Measurements from ENCODE around the gene NCOA7. TPM values are rescaled to one million over a fixed set of nuclear protein-coding genes. Genes with fewer than 3 reads are reported as not detected.
"Not testable (repeated sequence)": the region's sequence is repeated elsewhere in the genome, so short reads cannot be mapped to it uniquely, and the experiment has no call there.

The NCOA7 gene
- total and polyA plus RNA-seq, 8 donors: 1.2 to 131 (median 21.8) TPM

GRCh38 chr6:125906158-125906998 is 115.6 kb downstream of the NCOA7 start:
- no peak for TF ChIP-seq POLR2A (IDR thresholded peaks at IDR 0.05)
- TF ChIP-seq, protein P1, sequence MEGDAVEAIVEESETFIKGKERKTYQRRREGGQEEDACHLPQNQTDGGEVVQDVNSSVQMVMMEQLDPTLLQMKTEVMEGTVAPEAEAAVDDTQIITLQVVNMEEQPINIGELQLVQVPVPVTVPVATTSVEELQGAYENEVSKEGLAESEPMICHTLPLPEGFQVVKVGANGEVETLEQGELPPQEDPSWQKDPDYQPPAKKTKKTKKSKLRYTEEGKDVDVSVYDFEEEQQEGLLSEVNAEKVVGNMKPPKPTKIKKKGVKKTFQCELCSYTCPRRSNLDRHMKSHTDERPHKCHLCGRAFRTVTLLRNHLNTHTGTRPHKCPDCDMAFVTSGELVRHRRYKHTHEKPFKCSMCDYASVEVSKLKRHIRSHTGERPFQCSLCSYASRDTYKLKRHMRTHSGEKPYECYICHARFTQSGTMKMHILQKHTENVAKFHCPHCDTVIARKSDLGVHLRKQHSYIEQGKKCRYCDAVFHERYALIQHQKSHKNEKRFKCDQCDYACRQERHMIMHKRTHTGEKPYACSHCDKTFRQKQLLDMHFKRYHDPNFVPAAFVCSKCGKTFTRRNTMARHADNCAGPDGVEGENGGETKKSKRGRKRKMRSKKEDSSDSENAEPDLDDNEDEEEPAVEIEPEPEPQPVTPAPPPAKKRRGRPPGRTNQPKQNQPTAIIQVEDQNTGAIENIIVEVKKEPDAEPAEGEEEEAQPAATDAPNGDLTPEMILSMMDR (IDR thresholded peaks at IDR 0.05): peak in 5 of 7 experiments; percentile 23 to 66 (median 48)
- Histone ChIP-seq H3K9me3 (no peaks in the 10 kb centered on the region), H3K36me3 (peaks cover 10 to 33% (median 27%) of the 10 kb centered on the region in 4 donors), H3K27ac (peak overlapping the region in 1 of 5 donors; percentile 7), H3K4me1 (peaks cover 0 to 16% (median 7%) of the 10 kb centered on the region in 4 donors), H3K27me3 (no peaks in the 10 kb centered on the region), H3K4me3 (no peak overlapping the region)
- intact Hi-C loops (cut with DNase I; ENCODE audit: low total_unique reads): no loop called here
- DNase-seq: peak; percentile 46 to 55
- WGBS, 5 donors: 66 to 78% (median 74%) methylated on average over 5 of the region's 5 CpGs

DNA sequence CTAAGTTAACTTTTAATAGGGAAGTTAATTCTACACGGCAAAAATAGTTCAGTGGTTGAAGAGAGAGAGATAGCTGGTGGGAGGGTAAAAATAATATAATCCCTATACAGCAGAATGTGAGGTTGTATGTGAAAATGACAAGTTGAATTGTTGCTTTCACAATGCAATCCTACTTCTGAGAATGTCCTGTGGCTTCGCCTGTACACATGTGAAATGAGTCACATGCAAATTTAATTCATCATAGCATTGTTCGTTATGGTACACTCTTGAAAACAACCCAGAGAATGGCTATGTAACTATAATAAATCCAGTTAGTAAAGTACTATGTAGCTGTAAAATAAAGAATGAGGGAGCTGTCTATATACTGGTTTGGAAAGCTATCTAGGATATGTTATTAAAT is 119.8 kb downstream of the NCOA7 start:
- Histone ChIP-seq H3K36me3 (peaks cover under 1 to 29% (median 26%) of the 10 kb centered on the region in 4 donors), H3K4me1 (peaks cover 0 to 7% (median 2%) of the 10 kb centered on the region in 4 donors), H3K27me3 (no peaks in the 10 kb centered on the region), H3K4me3 (no peak overlapping the region), H3K9me3 (no peaks in the 10 kb centered on the region), H3K27ac (no peak overlapping the region)
- no peak for DNase-seq
- intact Hi-C loops (cut with DNase I; ENCODE audit: low total_unique reads): no loop called here
- TF ChIP-seq POLR2A (IDR thresholded peaks at IDR 0.05) (no peak), POLR2AphosphoS5 (IDR thresholded peaks at IDR 0.05) (no peak), EP300 (IDR thresholded peaks at IDR 0.05) (no peak)
- TF ChIP-seq, protein P1 (IDR thresholded peaks at IDR 0.05): no peak
- 67 to 76% (median 68%) methylated on average over 3 of the region's 3 CpGs for WGBS, 5 donors

DNA sequence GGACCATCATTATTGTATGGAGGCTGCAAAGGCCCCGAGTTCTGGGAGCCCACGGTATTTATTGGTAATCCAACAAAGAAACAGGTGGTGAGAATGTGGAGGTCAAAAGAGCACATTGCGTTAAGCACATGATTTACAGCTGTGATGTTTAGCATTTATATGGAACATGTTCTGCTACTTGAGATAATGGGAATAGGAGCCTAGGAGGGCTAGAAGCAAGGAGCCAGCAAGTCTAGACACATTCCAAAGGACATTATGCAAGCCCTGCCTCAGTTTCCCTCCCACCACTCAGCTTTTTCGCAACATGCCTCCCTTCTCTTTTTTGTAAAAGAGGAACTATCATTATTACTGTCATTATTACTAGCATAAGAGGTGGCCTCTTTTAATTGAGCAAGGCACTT is 120.3 kb downstream of the NCOA7 start:
- H3K4me3 ChIP-seq; intact Hi-C loops (cut with DNase I; ENCODE audit: low total_unique reads); H3K27me3 ChIP-seq; H3K4me1 ChIP-seq; H3K27ac ChIP-seq; H3K9me3 ChIP-seq; DNase-seq: not testable (repeated sequence)
- peaks cover 5 to 34% (median 31%) of the 10 kb centered on the region in 4 donors for H3K36me3 ChIP-seq
- 69 to 78% (median 72%) methylated on average over 4 of the region's 4 CpGs for WGBS, 5 donors

- H3K27me3 ChIP-seq; H3K4me1 ChIP-seq; DNase-seq; H3K9me3 ChIP-seq; intact Hi-C loops (cut with DNase I; ENCODE audit: low total_unique reads); H3K27ac ChIP-seq; H3K4me3 ChIP-seq: not testable (repeated sequence)
- WGBS, 5 donors: 67 to 79% (median 76%) methylated on average over 2 of the region's 2 CpGs
- H3K36me3 ChIP-seq: peaks cover 15 to 44% (median 41%) of the 10 kb centered on the region in 4 donors
Measured at GRCh38 chr6:125912430-125912829, 121.7 kb downstream of the NCOA7 start.

- Histone ChIP-seq H3K9me3 (no peaks in the 10 kb centered on the region), H3K27ac (peak overlapping the region in 1 of 5 donors; percentile 69), H3K4me1 (peaks cover 2 to 11% (median 7%) of the 10 kb centered on the region in 4 donors), H3K4me3 (no peak overlapping the region), H3K36me3 (peaks cover 15 to 38% (median 35%) of the 10 kb centered on the region in 4 donors), H3K27me3 (no peaks in the 10 kb centered on the region)
- 97 to 100% (median 99%) methylated on average over 1 of the region's 1 CpG for WGBS, 5 donors
- TF ChIP-seq POLR2AphosphoS5 (IDR thresholded peaks at IDR 0.05) (no peak), EP300 (IDR thresholded peaks at IDR 0.05) (no peak), POLR2A (IDR thresholded peaks at IDR 0.05) (no peak)
- TF ChIP-seq, protein P1 (IDR thresholded peaks at IDR 0.05): no peak
- intact Hi-C loops (cut with DNase I; ENCODE audit: low total_unique reads): no loop called here
- no peak for DNase-seq
Measured at GRCh38 chr6:125913145-125913544, 122.4 kb downstream of the NCOA7 start.

Data from stomach (tissue), 9 donors.